Ramos (cell line): ENCODE measurements around the gene ATAT1.

ENCODE experiments used
- in situ Hi-C: fragments of 300-500 bp; cut with MboI; formaldehyde crosslinking; loops from one replicate; pipeline ENCODE4 v1.14.3; 2022; ENCODE audit warnings: low sequenced_read_pairs; ENCODE audit not compliant: unreplicated experiment

ATAT1 gene

GRCh38 chr6:30626484-30627366 lies at the start of gene ATAT1:
ATAT1 (plus strand) TSS chr6:30626874.
- in situ Hi-C loops, result no loop called here

- in situ Hi-C loops, result no loop called here
These were observed 48.6 kb upstream of the ATAT1 start for GRCh38 chr6:30578051-30578450.

GRCh38 chr6:30583921-30584320 lies 42.8 kb upstream of the ATAT1 start:
- in situ Hi-C loops, result no loop called here

- in situ Hi-C loops, result no loop called here
These were observed 36.8 kb upstream of the ATAT1 start for GRCh38 chr6:30589754-30590358.

- in situ Hi-C loops, result no loop called here
These were observed 36.2 kb upstream of the ATAT1 start for GRCh38 chr6:30590509-30590908.

GRCh38 chr6:30591008-30591407 lies 35.7 kb upstream of the ATAT1 start:
- in situ Hi-C loops, result no loop called here

- in situ Hi-C loops, result no loop called here
These were observed 34.4 kb upstream of the ATAT1 start for GRCh38 chr6:30592287-30592686.

GRCh38 chr6:30597315-30598144 lies 29.1 kb upstream of the ATAT1 start:
- in situ Hi-C loops, result loop anchor here (5.0 kb wide), 1 partner anchor 115 kb away; no protein-coding TSS in a partner anchor

GRCh38 chr6:30598912-30599624 lies 27.6 kb upstream of the ATAT1 start:
- in situ Hi-C loops, result loop anchor here (5.0 kb wide), 1 partner anchor 117 kb away; no protein-coding TSS in a partner anchor

GRCh38 chr6:30599625-30600324 lies 26.9 kb upstream of the ATAT1 start:
- in situ Hi-C loops, result loop anchor here (5.0 kb wide), 1 partner anchor 117 kb away; no protein-coding TSS in a partner anchor

GRCh38 chr6:30600451-30600961 lies 26.2 kb upstream of the ATAT1 start:
- in situ Hi-C loops, result no loop called here

- in situ Hi-C loops, result no loop called here
These were observed 25.2 kb upstream of the ATAT1 start for GRCh38 chr6:30601436-30601814.

- in situ Hi-C loops, result no loop called here
These were observed 24.6 kb upstream of the ATAT1 start for GRCh38 chr6:30601815-30602641.

- in situ Hi-C loops, result no loop called here
These were observed 22.7 kb upstream of the ATAT1 start for GRCh38 chr6:30603961-30604360.

GRCh38 chr6:30610065-30610464 lies 16.6 kb upstream of the ATAT1 start:
- in situ Hi-C loops, result no loop called here

- in situ Hi-C loops, result no loop called here
These were observed 15.4 kb upstream of the ATAT1 start for GRCh38 chr6:30611150-30611855.

- in situ Hi-C loops, result no loop called here
These were observed 14.8 kb upstream of the ATAT1 start for GRCh38 chr6:30611856-30612194.

- in situ Hi-C loops, result no loop called here
These were observed 14.5 kb upstream of the ATAT1 start for GRCh38 chr6:30612213-30612612.
